Bronchial epithelial cell (primary cell): Measurements from ENCODE around the gene EYA2. TPM values are rescaled to one million over a fixed set of nuclear protein-coding genes. Genes with fewer than 3 reads are reported as not detected.

Experiments
- DNase-seq: peaks from one replicate; pipeline ENCODE4 v3.0.0-alpha.2; 2010; ENCODE audit warnings: low read depth
- FAIRE-seq: peaks from 2 replicates; lab custom pipeline; 2011; peaks lifted over from hg19 to GRCh38; lab: Jason Lieb, UNC
- H3K27me3 ChIP-seq: 2 replicates; pipeline ENCODE4 v1.5.1; 2011; ENCODE audit warnings: low read length; ENCODE audit not compliant: control insufficient read depth, insufficient read depth
- H3K36me3 ChIP-seq: 2 replicates; pipeline ENCODE4 v1.5.1; 2011; ENCODE audit warnings: low read length; ENCODE audit not compliant: control insufficient read depth, insufficient read depth
- H3K4me3 ChIP-seq: 2 replicates; pipeline ENCODE4 v1.5.1; 2011; ENCODE audit warnings: mild to moderate bottlenecking, low read depth, low read length, control low read depth
- total RNA-seq: library from RNA; depleted of rRNA; stranded (reverse); fragments of >200 nt; gene quantifications from 2 replicates; pipeline ENCODE4 v1.2.1, GENCODE V29; 2014
- TF ChIP-seq, protein P1 (sequence below): IDR thresholded peaks from 2 replicates; pipeline ENCODE4 v1.5.1; 2011; ENCODE audit warnings: mild to moderate bottlenecking, moderate library complexity, low read length, control low read depth, inconsistent platforms; ENCODE audit not compliant: insufficient read depth, severe bottlenecking

EYA2 gene
- total RNA-seq, 1 donor from 2014 or later = 8.4 TPM

DNA sequence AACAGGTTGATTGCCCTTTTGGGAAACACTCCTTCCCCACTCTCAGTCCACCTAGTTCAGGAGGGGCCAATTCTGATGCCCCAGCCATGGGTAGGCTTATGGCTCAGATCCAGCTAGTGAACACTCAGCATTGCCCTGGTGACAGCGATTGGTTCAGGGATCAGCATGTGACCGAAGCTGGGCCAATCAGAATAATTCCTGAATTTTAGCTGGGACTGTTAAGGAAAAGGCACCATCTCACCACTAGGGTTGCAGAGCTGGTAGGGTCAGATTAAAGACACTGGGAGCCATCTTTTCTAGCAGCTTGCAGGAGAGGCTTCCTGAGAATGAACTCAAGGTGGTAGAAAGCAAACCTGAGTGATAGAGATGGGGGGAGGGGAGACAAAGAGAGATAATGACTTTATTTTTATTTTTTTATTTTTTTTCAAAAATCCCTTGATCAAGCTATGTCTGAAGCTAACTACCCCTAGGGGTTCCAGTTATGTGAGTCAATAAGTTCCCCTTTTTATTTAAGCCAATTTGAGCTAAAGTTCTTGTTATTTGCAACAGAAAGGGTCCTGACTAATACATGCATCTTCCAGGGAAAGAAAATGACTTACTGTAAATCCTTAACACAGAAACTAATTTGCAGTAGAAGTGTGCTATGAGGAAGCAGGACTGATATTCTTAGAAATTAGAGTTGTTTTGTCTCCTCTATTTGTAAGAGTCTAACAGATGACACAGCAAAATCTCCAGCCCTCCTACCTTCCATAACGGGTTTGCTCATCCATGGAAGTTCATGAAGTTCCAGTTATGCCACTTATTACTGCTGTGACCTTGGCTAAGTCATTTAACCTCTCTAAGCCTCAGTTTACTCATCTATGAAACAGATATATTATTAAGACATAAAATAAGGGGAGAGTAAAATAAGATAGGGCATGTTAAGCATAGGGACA is 44.7 kb downstream of the EYA2 start:
- TF ChIP-seq, protein P1, sequence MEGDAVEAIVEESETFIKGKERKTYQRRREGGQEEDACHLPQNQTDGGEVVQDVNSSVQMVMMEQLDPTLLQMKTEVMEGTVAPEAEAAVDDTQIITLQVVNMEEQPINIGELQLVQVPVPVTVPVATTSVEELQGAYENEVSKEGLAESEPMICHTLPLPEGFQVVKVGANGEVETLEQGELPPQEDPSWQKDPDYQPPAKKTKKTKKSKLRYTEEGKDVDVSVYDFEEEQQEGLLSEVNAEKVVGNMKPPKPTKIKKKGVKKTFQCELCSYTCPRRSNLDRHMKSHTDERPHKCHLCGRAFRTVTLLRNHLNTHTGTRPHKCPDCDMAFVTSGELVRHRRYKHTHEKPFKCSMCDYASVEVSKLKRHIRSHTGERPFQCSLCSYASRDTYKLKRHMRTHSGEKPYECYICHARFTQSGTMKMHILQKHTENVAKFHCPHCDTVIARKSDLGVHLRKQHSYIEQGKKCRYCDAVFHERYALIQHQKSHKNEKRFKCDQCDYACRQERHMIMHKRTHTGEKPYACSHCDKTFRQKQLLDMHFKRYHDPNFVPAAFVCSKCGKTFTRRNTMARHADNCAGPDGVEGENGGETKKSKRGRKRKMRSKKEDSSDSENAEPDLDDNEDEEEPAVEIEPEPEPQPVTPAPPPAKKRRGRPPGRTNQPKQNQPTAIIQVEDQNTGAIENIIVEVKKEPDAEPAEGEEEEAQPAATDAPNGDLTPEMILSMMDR = peak; percentile 28
- Histone ChIP-seq H3K27me3 (no peaks in the 10 kb centered on the region), H3K4me3 (no peak overlapping the region), H3K36me3 (no peaks in the 10 kb centered on the region)
- FAIRE-seq (no peak), DNase-seq (peak; percentile 29)

DNA sequence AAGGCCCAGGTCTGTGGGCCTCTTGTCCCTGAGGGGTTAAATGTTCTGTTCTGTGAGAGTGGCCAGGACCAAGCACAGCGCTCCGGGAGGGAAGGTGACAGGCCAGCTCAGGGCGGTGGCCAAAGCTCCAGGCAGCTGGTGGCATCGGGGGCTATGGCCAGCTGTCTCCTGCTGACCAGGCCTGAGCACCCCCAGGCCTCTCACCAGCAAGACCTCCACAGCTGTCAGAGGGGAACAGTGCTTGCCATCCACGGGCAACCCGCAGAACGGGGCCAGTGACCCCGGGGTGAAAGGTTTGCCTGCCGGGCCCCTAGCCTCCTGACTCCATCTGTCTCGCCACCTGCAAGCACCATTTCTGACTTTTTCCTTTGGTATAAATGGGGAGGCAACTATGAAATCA is 46.0 kb downstream of the EYA2 start:
- Histone ChIP-seq H3K36me3 (no peaks in the 10 kb centered on the region), H3K4me3 (no peak overlapping the region), H3K27me3 (no peaks in the 10 kb centered on the region)
- DNase-seq (no peak), FAIRE-seq (no peak)
- TF ChIP-seq, protein P1 = no peak

DNA sequence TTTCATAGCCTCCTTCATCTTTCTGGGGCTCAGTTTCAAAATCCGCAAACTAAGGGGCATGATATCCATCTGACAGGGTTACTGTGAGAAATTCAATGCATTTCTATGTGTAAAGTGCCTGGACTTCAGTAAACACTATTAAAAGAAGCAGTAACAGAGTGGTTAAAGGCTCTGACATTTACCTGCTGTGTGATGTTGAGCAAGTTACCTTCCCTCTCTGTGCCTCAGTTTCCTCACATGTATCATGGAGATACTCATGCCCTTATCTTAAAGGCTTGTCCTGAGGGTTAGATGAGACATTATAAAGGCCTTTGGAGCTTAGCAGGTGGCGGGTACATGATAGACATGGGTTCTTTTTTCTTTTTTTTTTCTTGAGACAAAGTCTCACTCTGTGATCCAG is 46.8 kb downstream of the EYA2 start:
- DNase-seq (no peak), FAIRE-seq (no peak)
- Histone ChIP-seq H3K27me3 (no peaks in the 10 kb centered on the region), H3K36me3 (no peaks in the 10 kb centered on the region), H3K4me3 (no peak overlapping the region)
- TF ChIP-seq, protein P1 = no peak

DNA sequence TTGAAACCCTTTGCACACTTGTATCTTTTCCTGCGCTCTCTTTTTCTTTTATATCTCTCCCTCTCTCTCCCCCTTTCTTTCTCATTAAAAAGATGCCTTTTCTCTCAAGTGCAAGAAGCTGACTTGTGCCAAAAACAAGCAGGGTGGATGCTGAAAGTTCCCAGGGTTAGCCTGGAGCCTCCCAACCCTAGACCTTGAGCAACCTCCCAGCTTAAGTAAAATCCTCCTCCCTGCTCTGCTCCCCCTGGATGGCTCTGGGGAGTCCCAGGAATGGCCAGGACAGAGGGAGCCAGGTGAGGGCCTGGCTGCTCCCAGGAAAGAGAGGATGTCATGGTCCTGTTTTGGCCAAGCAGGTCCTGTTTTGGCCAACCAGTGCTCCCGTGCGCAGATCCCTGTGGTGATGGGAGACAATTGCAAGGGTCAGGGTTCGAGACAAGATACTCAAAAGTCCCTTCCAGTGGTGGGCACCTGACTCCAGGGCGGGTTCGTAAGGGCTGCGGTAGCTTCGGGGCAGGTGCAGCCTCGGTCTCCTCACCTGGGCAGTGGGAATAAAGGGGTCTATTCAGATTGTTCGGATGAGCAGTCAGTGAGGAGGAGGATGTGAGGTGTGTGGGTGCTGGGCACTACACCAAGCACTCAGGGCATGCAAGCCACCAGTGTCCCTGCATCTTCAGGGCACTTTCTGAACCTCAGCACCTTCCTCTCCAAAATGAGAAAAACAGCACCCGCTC is 49.4 kb downstream of the EYA2 start:
- no peak overlapping the region for H3K4me3 ChIP-seq
- H3K27me3 ChIP-seq = no peaks in the 10 kb centered on the region
- TF ChIP-seq, protein P1 = no peak
- H3K36me3 ChIP-seq = no peaks in the 10 kb centered on the region
- DNase-seq = no peak
- FAIRE-seq = no peak

DNA sequence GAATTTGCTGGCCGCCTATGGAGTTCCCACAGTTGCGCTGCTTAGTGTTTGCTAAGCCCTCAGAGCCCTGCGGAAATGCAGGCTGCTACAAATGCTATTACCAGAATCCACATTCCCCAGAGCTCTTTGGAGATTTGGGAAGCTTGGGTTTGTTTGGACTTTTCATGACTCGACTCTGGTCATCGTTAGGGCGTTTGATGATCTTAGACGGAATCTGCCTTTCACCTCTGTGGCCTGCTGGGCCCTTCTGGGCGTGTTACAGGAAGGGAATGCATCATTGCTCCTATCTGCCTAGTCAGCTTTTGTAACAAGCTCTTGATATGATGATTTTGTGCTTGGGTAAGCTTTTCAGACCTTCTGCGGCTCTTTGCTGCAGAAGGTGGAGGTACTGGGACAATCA is 50.8 kb downstream of the EYA2 start:
- H3K4me3 ChIP-seq = no peak overlapping the region
- peak; percentile 52 for DNase-seq
- no peak for FAIRE-seq
- H3K36me3 ChIP-seq = no peaks in the 10 kb centered on the region
- no peaks in the 10 kb centered on the region for H3K27me3 ChIP-seq
- TF ChIP-seq, protein P1 = no peak
